BLaER1 (cell line): ENCODE results near the gene PTPRG.
A peak's percentile ranks its signal among the peaks of the same experiment; 100 is the strongest.

ENCODE experiments used
- H3K27ac ChIP-seq: shearing (Covaris generic); formaldehyde crosslinking; 2 replicates; pipeline ENCODE4 v1.8.1; 2022
- H3K27me3 ChIP-seq: shearing (Covaris generic); formaldehyde crosslinking; 2 replicates; pipeline ENCODE4 v1.8.1; 2022
- H3K36me3 ChIP-seq: shearing (Covaris generic); formaldehyde crosslinking; 2 replicates; pipeline ENCODE4 v1.8.1; 2022
- H3K4me1 ChIP-seq: shearing (Covaris generic); formaldehyde crosslinking; 2 replicates; pipeline ENCODE4 v1.8.1; 2022
- H3K4me2 ChIP-seq: shearing (Covaris generic); formaldehyde crosslinking; 2 replicates; pipeline ENCODE4 v1.8.1; 2022
- H3K4me3 ChIP-seq: shearing (Covaris generic); formaldehyde crosslinking; 2 replicates; pipeline ENCODE4 v1.8.1; 2022
- H3K9ac ChIP-seq: shearing (Covaris generic); formaldehyde crosslinking; 2 replicates; pipeline ENCODE4 v1.8.1; 2022
- H3K9me3 ChIP-seq: shearing (Covaris generic); formaldehyde crosslinking; 2 replicates; pipeline ENCODE4 v1.8.1; 2022
- H4K20me1 ChIP-seq: shearing (Covaris generic); formaldehyde crosslinking; 2 replicates; pipeline ENCODE4 v1.8.1; 2022
- Cebpa-rat ChIP-seq: shearing (Covaris generic); IDR thresholded peaks from 2 replicates; pipeline ENCODE4 v1.8.1; 2022

Gene PTPRG

DNA sequence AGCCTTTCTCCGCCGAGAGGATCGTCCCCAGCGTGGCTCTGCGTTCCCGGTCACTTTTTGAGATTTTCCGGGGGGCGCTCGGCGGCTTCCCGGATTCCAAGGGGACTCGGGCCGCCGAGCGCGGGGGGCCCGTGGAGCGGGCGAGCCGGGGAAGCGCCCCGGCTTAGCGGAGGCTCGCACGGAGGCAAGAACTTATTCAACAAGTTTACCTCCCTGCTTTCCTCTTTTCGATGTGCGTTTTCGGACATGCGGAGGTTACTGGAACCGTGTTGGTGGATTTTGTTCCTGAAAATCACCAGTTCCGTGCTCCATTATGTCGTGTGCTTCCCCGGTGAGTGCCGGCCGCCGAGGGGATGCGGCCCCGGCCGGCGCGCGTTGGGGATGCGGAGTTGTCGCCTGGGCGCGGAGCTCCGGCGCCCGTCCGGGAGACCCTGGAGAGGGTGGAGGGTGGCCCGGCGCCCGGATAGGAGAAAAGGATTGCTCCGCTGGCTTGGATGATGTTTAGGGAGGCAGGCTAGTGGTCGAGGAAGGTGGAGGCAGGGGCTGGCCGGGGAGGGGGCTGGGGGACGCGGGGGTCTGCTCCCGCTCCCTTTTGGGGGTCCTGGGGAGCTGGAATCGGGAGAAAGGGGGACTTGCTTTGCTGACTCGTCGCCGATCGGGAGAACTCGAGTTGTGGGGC lies 810 bp downstream of the PTPRG start:
- peaks cover 51% of the 10 kb centered on the region for H4K20me1 ChIP-seq
- H3K9me3 ChIP-seq, result 0 out of 2 replicates have a peak, but pooled peaks cover 6% of the 10 kb centered on the region
- peak overlapping the region; percentile 88 for H3K27ac ChIP-seq
- no peaks in the 10 kb centered on the region for H3K36me3 ChIP-seq
- peaks cover 37% of the 10 kb centered on the region for H3K27me3 ChIP-seq
- peaks cover 28% of the 10 kb centered on the region for H3K4me1 ChIP-seq
- H3K4me2 ChIP-seq, result peak overlapping the region; percentile 98
- no peak for TF ChIP-seq Cebpa-rat
- peak overlapping the region; percentile 83 for H3K4me3 ChIP-seq
- peak overlapping the region; percentile 87 for H3K9ac ChIP-seq

GRCh38 chr3:61562721-61563312 lies 1.4 kb downstream of the PTPRG start:
- Histone ChIP-seq H3K9me3 (0 out of 2 replicates have a peak, but pooled peaks cover 6% of the 10 kb centered on the region), H3K36me3 (no peaks in the 10 kb centered on the region), H4K20me1 (peaks cover 57% of the 10 kb centered on the region), H3K4me1 (peaks cover 28% of the 10 kb centered on the region), H3K27ac (0 out of 2 replicates have a peak overlapping the region, but pooled peaks have one; percentile 9), H3K27me3 (peaks cover 37% of the 10 kb centered on the region), H3K4me3 (peak overlapping the region; percentile 83), H3K4me2 (peak overlapping the region; percentile 98), H3K9ac (peak overlapping the region; percentile 87; the same call in 1 of the 2 replicates)
- no peak for TF ChIP-seq Cebpa-rat

GRCh38 chr3:61563313-61564271 lies 2.2 kb downstream of the PTPRG start:
- H3K36me3 ChIP-seq, result no peaks in the 10 kb centered on the region
- H3K9me3 ChIP-seq, result 0 out of 2 replicates have a peak, but pooled peaks cover under 1% of the 10 kb centered on the region
- H4K20me1 ChIP-seq, result peaks cover 65% of the 10 kb centered on the region
- H3K27me3 ChIP-seq, result peaks cover 37% of the 10 kb centered on the region
- peaks cover 31% of the 10 kb centered on the region for H3K4me1 ChIP-seq
- peak overlapping the region; percentile 83 for H3K4me3 ChIP-seq
- H3K9ac ChIP-seq, result peak overlapping the region; percentile 87; the same call in 1 of the 2 replicates
- no peak for TF ChIP-seq Cebpa-rat
- H3K27ac ChIP-seq, result no peak overlapping the region
- peak overlapping the region; percentile 98 for H3K4me2 ChIP-seq

DNA sequence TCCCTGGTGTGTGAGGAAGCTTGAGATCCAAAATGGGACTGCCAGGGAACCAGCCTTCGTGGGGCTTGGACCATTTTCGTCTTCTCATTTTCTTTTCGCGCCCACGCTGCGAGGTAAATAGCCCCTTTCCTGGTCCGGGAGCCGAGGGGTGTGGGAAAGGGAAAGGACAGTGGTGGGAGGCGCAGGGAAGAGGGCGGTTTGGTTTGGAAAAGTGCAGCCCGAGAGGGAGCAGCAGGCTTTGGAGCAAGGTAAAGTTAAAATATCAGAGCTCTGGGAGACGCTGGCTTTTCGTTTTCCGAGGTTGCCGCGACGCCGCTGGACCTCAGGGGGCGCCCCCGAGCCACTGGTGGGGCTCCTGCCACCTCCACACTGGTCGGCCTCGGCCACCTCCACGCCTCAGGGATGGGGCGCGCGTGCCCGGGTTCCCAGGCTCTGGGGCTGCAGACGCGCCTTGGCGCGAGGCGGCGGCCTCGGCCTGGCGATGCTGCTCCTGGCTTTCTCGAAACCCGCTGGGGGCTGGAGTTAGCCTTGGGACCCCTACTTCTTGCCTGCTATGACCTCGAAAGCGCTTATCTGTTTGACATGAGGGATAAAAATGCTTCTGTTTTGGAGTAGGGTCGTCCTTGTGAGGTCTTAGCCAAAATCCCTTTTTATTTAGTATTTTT lies 3.2 kb downstream of the PTPRG start:
- peak overlapping the region; percentile 98 for H3K4me2 ChIP-seq
- no peak overlapping the region for H3K9ac ChIP-seq
- TF ChIP-seq Cebpa-rat, result no peak
- peaks cover 37% of the 10 kb centered on the region for H3K27me3 ChIP-seq
- peaks cover 74% of the 10 kb centered on the region for H4K20me1 ChIP-seq
- H3K9me3 ChIP-seq, result no peaks in the 10 kb centered on the region
- peak overlapping the region; percentile 83; the same call in 1 of the 2 replicates for H3K4me3 ChIP-seq
- H3K27ac ChIP-seq, result no peak overlapping the region
- no peaks in the 10 kb centered on the region for H3K36me3 ChIP-seq
- H3K4me1 ChIP-seq, result peaks cover 30% of the 10 kb centered on the region

DNA sequence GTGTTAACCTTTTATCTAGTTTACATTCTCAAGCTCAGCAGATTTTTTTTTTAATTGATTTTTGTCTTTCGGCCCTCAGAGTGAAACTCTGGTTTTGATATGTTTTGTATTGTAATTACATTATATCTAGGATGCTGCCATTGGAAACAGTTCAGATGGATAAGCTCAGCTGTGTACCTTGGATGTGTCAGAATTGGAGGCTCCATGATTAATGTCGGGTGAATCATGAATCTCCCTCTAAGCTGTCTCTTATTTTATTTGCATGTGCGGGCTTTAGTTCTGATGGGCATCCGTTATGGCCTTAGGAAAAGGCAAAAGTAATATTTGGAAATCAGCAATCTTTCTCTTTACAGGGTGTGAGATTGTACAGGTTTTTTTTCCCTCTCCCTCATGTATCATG lies 4.2 kb downstream of the PTPRG start:
- no peak overlapping the region for H3K4me2 ChIP-seq
- peaks cover 85% of the 10 kb centered on the region for H4K20me1 ChIP-seq
- peaks cover 30% of the 10 kb centered on the region for H3K4me1 ChIP-seq
- TF ChIP-seq Cebpa-rat, result no peak
- H3K9me3 ChIP-seq, result no peaks in the 10 kb centered on the region
- no peak overlapping the region for H3K9ac ChIP-seq
- no peak overlapping the region for H3K4me3 ChIP-seq
- H3K27me3 ChIP-seq, result peaks cover 37% of the 10 kb centered on the region
- H3K36me3 ChIP-seq, result no peaks in the 10 kb centered on the region
- H3K27ac ChIP-seq, result no peak overlapping the region

GRCh38 chr3:61568127-61568526 lies 6.8 kb downstream of the PTPRG start:
- Histone ChIP-seq H3K36me3 (no peaks in the 10 kb centered on the region), H3K9ac (no peak overlapping the region), H3K4me1 (peaks cover 34% of the 10 kb centered on the region), H3K27ac (no peak overlapping the region), H3K4me2 (no peak overlapping the region), H3K27me3 (peaks cover 20% of the 10 kb centered on the region), H3K9me3 (no peaks in the 10 kb centered on the region), H4K20me1 (peaks cover 81% of the 10 kb centered on the region), H3K4me3 (no peak overlapping the region)
- TF ChIP-seq Cebpa-rat, result no peak

- Histone ChIP-seq H3K4me1 (peaks cover 23% of the 10 kb centered on the region), H3K4me2 (no peak overlapping the region), H3K36me3 (0 out of 2 replicates have a peak, but pooled peaks cover 6% of the 10 kb centered on the region), H3K27ac (no peak overlapping the region), H4K20me1 (peaks cover 62% of the 10 kb centered on the region), H3K9me3 (peaks cover 4% of the 10 kb centered on the region; the same call in 1 of the 2 replicates), H3K27me3 (peaks cover under 1% of the 10 kb centered on the region), H3K4me3 (no peak overlapping the region), H3K9ac (no peak overlapping the region)
- no peak for TF ChIP-seq Cebpa-rat
Observed at GRCh38 chr3:61569856-61570580, 8.6 kb downstream of the PTPRG start.

GRCh38 chr3:61570813-61571212 lies 9.4 kb downstream of the PTPRG start:
- H3K9ac ChIP-seq, result no peak overlapping the region
- peaks cover 54% of the 10 kb centered on the region for H4K20me1 ChIP-seq
- no peak overlapping the region for H3K4me3 ChIP-seq
- H3K36me3 ChIP-seq, result 0 out of 2 replicates have a peak, but pooled peaks cover 6% of the 10 kb centered on the region
- H3K9me3 ChIP-seq, result peaks cover 4% of the 10 kb centered on the region; the same call in 1 of the 2 replicates
- H3K27me3 ChIP-seq, result no peaks in the 10 kb centered on the region
- no peak overlapping the region for H3K27ac ChIP-seq
- TF ChIP-seq Cebpa-rat, result 0 out of 2 replicates have a peak, but pooled peaks have one; percentile 26
- H3K4me2 ChIP-seq, result no peak overlapping the region
- peaks cover 25% of the 10 kb centered on the region for H3K4me1 ChIP-seq
